Loucy (cell line): Measurements from ENCODE around the gene SOHLH1.

Experiments
- H2AFZ ChIP-seq: fragments of 200-600 bp; sonication (generic); 2 replicates; pipeline ENCODE4 v1.6.0; 2016; ENCODE audit warnings: antibody characterized with exemption, mild to moderate bottlenecking, low read length, moderate library complexity
- H3F3A ChIP-seq: fragments of 200-600 bp; 2 replicates; pipeline ENCODE4 v1.6.0; 2016; ENCODE audit warnings: antibody characterized with exemption, low read depth, mild to moderate bottlenecking
- H3K27me3 ChIP-seq: fragments of 200-600 bp; sonication (generic); 2 replicates; pipeline ENCODE4 v1.6.1; 2014; ENCODE audit warnings: low read length, mild to moderate bottlenecking; ENCODE audit not compliant: insufficient read depth, poor library complexity, severe bottlenecking
- H3K36me3 ChIP-seq: fragments of 200-600 bp; sonication (generic); 2 replicates; pipeline ENCODE4 v1.6.1; 2016; ENCODE audit warnings: low read length; ENCODE audit not compliant: insufficient read depth
- H3K4me1 ChIP-seq: fragments of 200-600 bp; sonication (generic); 2 replicates; pipeline ENCODE4 v1.5.1; 2014; ENCODE audit warnings: low read length, mild to moderate bottlenecking; ENCODE audit not compliant: insufficient read depth, poor library complexity, severe bottlenecking
- H3K4me2 ChIP-seq: fragments of 200-600 bp; sonication (generic); 2 replicates; pipeline ENCODE4 v1.6.0; 2014; ENCODE audit warnings: antibody characterized with exemption, low read length, low read depth, mild to moderate bottlenecking; ENCODE audit not compliant: poor library complexity, severe bottlenecking
- H3K4me3 ChIP-seq: fragments of 200-600 bp; sonication (generic); 2 replicates; pipeline ENCODE4 v1.5.1; 2014; ENCODE audit warnings: low read length, mild to moderate bottlenecking, mixed read lengths; ENCODE audit not compliant: poor library complexity, severe bottlenecking
- H3K79me2 ChIP-seq: fragments of 200-600 bp; sonication (generic); 2 replicates; pipeline ENCODE4 v1.6.1; 2014; ENCODE audit warnings: low read length; ENCODE audit not compliant: insufficient read depth
- H3K9ac ChIP-seq: fragments of 200-600 bp; sonication (generic); 2 replicates; pipeline ENCODE4 v1.6.0; 2014; ENCODE audit warnings: mild to moderate bottlenecking, low read depth, low read length, moderate library complexity; ENCODE audit not compliant: poor library complexity, severe bottlenecking
- H3K9me2 ChIP-seq: fragments of 200-600 bp; sonication (generic); replicated peaks from 2 replicates; pipeline ENCODE4 v1.6.1; 2016; ENCODE audit warnings: low read depth, low read length, mixed read lengths
- H3K9me3 ChIP-seq: fragments of 200-600 bp; sonication (generic); 2 replicates; pipeline ENCODE4 v1.6.1; 2014; ENCODE audit warnings: mild to moderate bottlenecking, antibody characterized with exemption, low read length, low read depth; ENCODE audit not compliant: insufficient read depth
- H4K20me1 ChIP-seq: fragments of 200-600 bp; sonication (generic); 2 replicates; pipeline ENCODE4 v1.6.0; 2014; ENCODE audit warnings: antibody characterized with exemption, low read length, mild to moderate bottlenecking; ENCODE audit not compliant: insufficient read depth, poor library complexity, severe bottlenecking
- EZH2phosphoT487 ChIP-seq: fragments of 200-600 bp; IDR thresholded peaks from 2 replicates; pipeline ENCODE4 v1.6.1; 2018; ENCODE audit warnings: antibody characterized with exemption, mild to moderate bottlenecking, moderate library complexity, borderline replicate concordance
- TF ChIP-seq, protein P1 (sequence below): fragments of 200-600 bp; sonication (generic); conservative IDR thresholded peaks from 2 replicates; pipeline ENCODE4 v1.5.1; 2014; ENCODE audit warnings: mild to moderate bottlenecking, antibody characterized with exemption, low read length

The SOHLH1 gene

DNA sequence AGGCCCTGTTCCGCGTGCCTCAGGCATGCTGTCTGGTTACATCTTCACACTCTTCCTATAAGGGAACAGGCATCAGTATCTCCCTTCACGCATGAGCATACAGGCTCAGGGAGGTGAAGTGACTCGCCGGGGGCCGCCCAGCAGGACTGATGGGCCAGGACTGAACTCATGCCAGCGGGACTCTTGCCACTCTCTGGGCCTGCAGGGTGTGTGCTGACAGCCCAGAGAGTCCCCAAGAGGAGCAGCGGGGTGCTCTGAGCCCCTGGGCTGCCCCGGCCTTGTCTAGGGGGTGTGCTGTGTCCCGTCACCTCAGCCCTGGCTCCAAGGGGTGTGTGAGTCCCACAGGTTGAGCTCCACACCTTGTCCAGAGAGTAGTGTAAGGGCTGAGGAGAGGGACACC lies 12.6 kb upstream of the SOHLH1 start:
- Histone ChIP-seq H3K4me3 (no peak overlapping the region), H3K79me2 (no peaks in the 10 kb centered on the region), H3F3A (no peaks in the 10 kb centered on the region), H3K4me1 (no peaks in the 10 kb centered on the region), H3K9me3 (no peaks in the 10 kb centered on the region; the same call in 1 of the 2 replicates), H4K20me1 (no peaks in the 10 kb centered on the region), H2AFZ (no peak overlapping the region), H3K4me2 (no peak overlapping the region), H3K9me2 (no peaks in the 10 kb centered on the region), H3K9ac (no peak overlapping the region), H3K36me3 (no peaks in the 10 kb centered on the region), H3K27me3 (no peaks in the 10 kb centered on the region)
- TF ChIP-seq, protein P1, sequence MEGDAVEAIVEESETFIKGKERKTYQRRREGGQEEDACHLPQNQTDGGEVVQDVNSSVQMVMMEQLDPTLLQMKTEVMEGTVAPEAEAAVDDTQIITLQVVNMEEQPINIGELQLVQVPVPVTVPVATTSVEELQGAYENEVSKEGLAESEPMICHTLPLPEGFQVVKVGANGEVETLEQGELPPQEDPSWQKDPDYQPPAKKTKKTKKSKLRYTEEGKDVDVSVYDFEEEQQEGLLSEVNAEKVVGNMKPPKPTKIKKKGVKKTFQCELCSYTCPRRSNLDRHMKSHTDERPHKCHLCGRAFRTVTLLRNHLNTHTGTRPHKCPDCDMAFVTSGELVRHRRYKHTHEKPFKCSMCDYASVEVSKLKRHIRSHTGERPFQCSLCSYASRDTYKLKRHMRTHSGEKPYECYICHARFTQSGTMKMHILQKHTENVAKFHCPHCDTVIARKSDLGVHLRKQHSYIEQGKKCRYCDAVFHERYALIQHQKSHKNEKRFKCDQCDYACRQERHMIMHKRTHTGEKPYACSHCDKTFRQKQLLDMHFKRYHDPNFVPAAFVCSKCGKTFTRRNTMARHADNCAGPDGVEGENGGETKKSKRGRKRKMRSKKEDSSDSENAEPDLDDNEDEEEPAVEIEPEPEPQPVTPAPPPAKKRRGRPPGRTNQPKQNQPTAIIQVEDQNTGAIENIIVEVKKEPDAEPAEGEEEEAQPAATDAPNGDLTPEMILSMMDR = no peak
- no peak for TF ChIP-seq EZH2phosphoT487

GRCh38 chr9:135711391-135711790 lies 12.1 kb upstream of the SOHLH1 start:
- TF ChIP-seq, protein P1 = no peak
- no peak for TF ChIP-seq EZH2phosphoT487
- no peaks in the 10 kb centered on the region for H3K27me3 ChIP-seq
- no peak overlapping the region for H3K4me3 ChIP-seq
- no peaks in the 10 kb centered on the region for H3K36me3 ChIP-seq
- no peaks in the 10 kb centered on the region; the same call in 1 of the 2 replicates for H3K9me3 ChIP-seq
- no peaks in the 10 kb centered on the region for H3K9me2 ChIP-seq
- H2AFZ ChIP-seq = no peak overlapping the region
- H3K79me2 ChIP-seq = no peaks in the 10 kb centered on the region
- no peak overlapping the region for H3K9ac ChIP-seq
- H3K4me2 ChIP-seq = no peak overlapping the region
- H3K4me1 ChIP-seq = no peaks in the 10 kb centered on the region
- no peaks in the 10 kb centered on the region for H3F3A ChIP-seq
- H4K20me1 ChIP-seq = no peaks in the 10 kb centered on the region

DNA sequence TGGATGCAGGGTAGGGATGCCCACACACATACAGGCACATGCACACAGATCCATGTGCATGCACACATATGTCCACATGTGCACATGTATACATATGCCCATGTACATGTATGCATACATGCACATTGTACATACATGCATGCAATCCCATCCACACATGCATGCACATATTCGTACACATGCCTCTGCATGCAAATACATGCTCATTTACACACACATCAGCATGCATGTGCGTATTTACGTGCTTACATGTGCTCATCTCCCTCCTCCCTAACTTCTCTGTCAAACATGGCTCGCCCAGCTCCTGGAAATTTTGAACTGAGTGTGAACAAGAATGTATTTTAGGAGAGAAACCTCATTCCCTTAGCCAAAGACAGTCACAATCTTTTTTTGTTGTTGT lies 8.9 kb upstream of the SOHLH1 start:
- Histone ChIP-seq H3K4me3 (no peak overlapping the region), H3K79me2 (no peaks in the 10 kb centered on the region), H3K9ac (no peak overlapping the region), H3K36me3 (no peaks in the 10 kb centered on the region), H3K9me2 (no peaks in the 10 kb centered on the region), H4K20me1 (no peaks in the 10 kb centered on the region), H3F3A (no peaks in the 10 kb centered on the region), H2AFZ (no peak overlapping the region), H3K4me1 (no peaks in the 10 kb centered on the region), H3K27me3 (no peaks in the 10 kb centered on the region), H3K9me3 (no peaks in the 10 kb centered on the region), H3K4me2 (no peak overlapping the region)
- TF ChIP-seq, protein P1 = no peak
